Natural killer cell (primary cell): ENCODE data around the gene JARID2. TPM values are rescaled to one million over a fixed set of nuclear protein-coding genes. Genes with fewer than 3 reads are reported as not detected.

Source experiments
- ATAC-seq, 3 donors: fragments of 150-1000 bp in 2 of 3; fragments of 200-7000 bp in 1 of 3; cut with Tn5 transposase; 1 replicate in 1 of 3; 2 replicates in 2 of 3; pipeline ENCODE4 v1.10.0; 2021; ENCODE audit warnings: mild to moderate bottlenecking in 2 of 3, moderate library complexity in 2 of 3
- DNase-seq, 2 donors: peaks; one replicate each; pipeline versions ENCODE4 v3.0.0 to v3.0.0-alpha.2; 2013 to 2021; ENCODE audit warnings: mixed read lengths in 1 of 2
- H3K27ac ChIP-seq: one replicate; pipeline ENCODE4 v1.5.1; 2013; ENCODE audit warnings: mild to moderate bottlenecking, low read length
- H3K27me3 ChIP-seq: one replicate; pipeline ENCODE4 v1.6.1; 2013; ENCODE audit warnings: low read length; ENCODE audit not compliant: control insufficient read depth, insufficient read depth
- H3K36me3 ChIP-seq: one replicate; pipeline ENCODE4 v1.6.1; 2013; ENCODE audit warnings: low read length; ENCODE audit not compliant: control insufficient read depth, insufficient read depth
- H3K4me1 ChIP-seq: one replicate; pipeline ENCODE4 v1.6.1; 2013; ENCODE audit warnings: low read length; ENCODE audit not compliant: control insufficient read depth, insufficient read depth
- H3K4me3 ChIP-seq: one replicate; pipeline ENCODE4 v1.5.1; 2013; ENCODE audit warnings: low read length
- H3K9me3 ChIP-seq: one replicate; pipeline ENCODE4 v1.6.1; 2013; ENCODE audit warnings: low read length; ENCODE audit not compliant: control insufficient read depth, insufficient read depth
- H3K27ac Mint-ChIP-seq, 2 donors: one replicate each; pipeline ENCODE4 v1.8.0; 2022; ENCODE audit warnings: mild to moderate bottlenecking in 2 of 2, mixed read lengths in 2 of 2, moderate library complexity in 1 of 2
- H3K27me3 Mint-ChIP-seq, 2 donors: one replicate each; pipeline ENCODE4 v1.8.0; 2022; ENCODE audit warnings: low read depth in 2 of 2, mixed read lengths in 2 of 2
- H3K36me3 Mint-ChIP-seq: one replicate; pipeline ENCODE4 v1.8.0; 2022; ENCODE audit warnings: mixed read lengths
- H3K4me1 Mint-ChIP-seq, 2 donors: one replicate each; pipeline ENCODE4 v1.8.0; 2022; ENCODE audit warnings: mixed read lengths in 2 of 2
- H3K4me3 Mint-ChIP-seq: one replicate; pipeline ENCODE4 v1.8.0; 2022; ENCODE audit warnings: mild to moderate bottlenecking, moderate library complexity, mixed read lengths
- H3K9me3 Mint-ChIP-seq, 2 donors: one replicate each; pipeline ENCODE4 v1.8.0; 2022; ENCODE audit warnings: mixed read lengths in 2 of 2
- WGBS: methylation state at CpG from one replicate; pipeline ENCODE4 v1.1.7; 2013; ENCODE audit warnings: missing lambda C conversion rate; ENCODE audit not compliant: insufficient coverage; 5-methylcytosine and 5-hydroxymethylcytosine counted together
- intact Hi-C: fragments of 100-400 bp; cut with micrococcal nuclease; formaldehyde crosslinking; loops from one replicate; pipeline ENCODE4 v1.14.2; 2022
- total RNA-seq, 4 donors: library from RNA; stranded (reverse); fragments of 120-200 nt in 1 of 4; gene quantifications; one replicate each; pipeline versions ENCODE4 v1.2.3 to v1.2.4, GENCODE V29; 2013 to 2022
- TF ChIP-seq, protein P1 (sequence below): fragments of 200-600 bp; IDR thresholded peaks from one replicate; pipeline ENCODE4 v1.8.0; 2022; ENCODE audit warnings: antibody characterized with exemption

The JARID2 gene
- total RNA-seq, 3 donors from 2014 or later (not counting 1 experiment from before 2014, with no cell fraction given): 49.9 to 60.9 (median 60.5) TPM

DNA sequence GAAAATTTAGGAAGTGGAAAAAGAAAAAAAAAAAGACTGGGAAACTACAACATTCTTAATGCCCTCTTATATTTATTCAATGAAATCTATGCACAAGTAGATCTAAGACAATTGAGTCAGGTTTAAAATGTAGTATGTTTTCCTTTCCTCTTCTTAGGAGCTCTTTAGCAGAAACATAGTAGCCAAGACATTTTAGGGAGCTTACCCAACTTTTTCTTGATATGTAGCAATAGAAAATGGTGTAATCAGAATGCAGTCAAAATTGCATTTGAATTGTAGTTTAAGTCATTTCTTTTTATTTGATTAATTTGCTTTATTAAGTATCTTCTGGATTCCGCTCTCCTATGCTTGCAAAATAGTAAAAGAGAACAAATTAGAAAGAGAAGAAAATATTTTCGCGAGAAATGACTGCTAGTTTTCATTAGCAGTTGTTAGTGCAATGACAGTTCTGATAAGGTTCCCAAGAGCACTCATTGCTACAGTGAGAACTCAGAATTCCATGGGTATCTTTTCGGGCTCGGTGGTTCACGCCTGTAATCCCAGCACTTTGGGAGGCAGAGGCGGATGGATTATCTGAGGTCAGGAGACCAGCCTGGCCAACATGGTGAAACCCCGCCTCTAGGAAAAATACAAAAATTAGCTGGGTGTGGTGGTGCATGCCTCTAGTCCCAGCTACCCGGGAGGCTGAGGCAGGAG lies 52.2 kb downstream of the JARID2 start:
- Histone ChIP-seq H3K4me1 (peaks cover 66% of the 10 kb centered on the region), H3K27ac (peak overlapping the region; percentile 72), H3K36me3 (no peaks in the 10 kb centered on the region), H3K9me3 (no peaks in the 10 kb centered on the region), H3K27me3 (no peaks in the 10 kb centered on the region), H3K4me3 (no peak overlapping the region)
- ATAC-seq: no peak
- Mint-ChIP-seq H3K27ac (peak overlapping the region; percentile 93 to 94), H3K9me3 (no peaks in the 10 kb centered on the region), H3K4me1 (peaks cover 79 to 82% of the 10 kb centered on the region in 2 donors), H3K27me3 (no peaks in the 10 kb centered on the region), H3K36me3 (no peaks in the 10 kb centered on the region), H3K4me3 (peak overlapping the region; percentile 69)
- intact Hi-C loops: loop anchor here (2.0 to 5.0 kb wide), 3 partner anchors 29 to 64 kb away; no protein-coding TSS in a partner anchor
- DNase-seq: no peak
- WGBS: 97% methylated on average over 9 of the region's 9 CpGs
- TF ChIP-seq, protein P1, sequence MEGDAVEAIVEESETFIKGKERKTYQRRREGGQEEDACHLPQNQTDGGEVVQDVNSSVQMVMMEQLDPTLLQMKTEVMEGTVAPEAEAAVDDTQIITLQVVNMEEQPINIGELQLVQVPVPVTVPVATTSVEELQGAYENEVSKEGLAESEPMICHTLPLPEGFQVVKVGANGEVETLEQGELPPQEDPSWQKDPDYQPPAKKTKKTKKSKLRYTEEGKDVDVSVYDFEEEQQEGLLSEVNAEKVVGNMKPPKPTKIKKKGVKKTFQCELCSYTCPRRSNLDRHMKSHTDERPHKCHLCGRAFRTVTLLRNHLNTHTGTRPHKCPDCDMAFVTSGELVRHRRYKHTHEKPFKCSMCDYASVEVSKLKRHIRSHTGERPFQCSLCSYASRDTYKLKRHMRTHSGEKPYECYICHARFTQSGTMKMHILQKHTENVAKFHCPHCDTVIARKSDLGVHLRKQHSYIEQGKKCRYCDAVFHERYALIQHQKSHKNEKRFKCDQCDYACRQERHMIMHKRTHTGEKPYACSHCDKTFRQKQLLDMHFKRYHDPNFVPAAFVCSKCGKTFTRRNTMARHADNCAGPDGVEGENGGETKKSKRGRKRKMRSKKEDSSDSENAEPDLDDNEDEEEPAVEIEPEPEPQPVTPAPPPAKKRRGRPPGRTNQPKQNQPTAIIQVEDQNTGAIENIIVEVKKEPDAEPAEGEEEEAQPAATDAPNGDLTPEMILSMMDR: no peak

DNA sequence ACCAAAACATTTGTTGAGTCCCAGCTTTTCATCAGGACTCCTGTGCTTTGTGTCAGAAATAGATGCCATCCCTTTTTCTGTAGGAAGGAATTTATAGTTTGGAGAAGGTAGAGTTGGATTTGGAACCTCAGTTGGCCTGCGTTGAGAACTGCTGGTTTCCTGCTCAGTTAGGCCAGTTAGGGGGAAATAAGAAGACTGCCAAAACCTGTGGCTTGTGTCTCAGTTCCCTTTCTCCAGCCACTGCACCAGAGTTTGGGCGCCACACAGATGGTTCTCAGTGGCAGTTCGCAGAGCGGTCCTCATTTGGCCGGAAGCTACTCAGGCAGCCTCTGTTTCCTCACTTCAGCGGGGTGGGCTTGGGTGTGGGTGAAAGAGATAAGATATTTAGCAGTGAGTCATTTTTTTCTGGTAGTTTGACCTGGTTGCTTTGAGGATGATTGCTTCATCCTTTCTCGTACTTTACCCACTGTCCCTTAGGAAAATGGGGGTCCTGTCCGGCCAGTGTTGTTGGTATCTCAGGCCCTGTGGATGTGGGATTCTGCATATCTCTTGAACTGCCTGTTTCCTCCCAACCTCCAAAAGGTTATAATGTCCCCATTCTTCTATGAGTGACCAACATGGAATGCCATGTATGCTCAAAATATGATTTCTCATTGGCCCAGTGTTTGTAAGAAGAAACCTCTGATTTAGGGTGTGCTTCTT lies 53.7 kb downstream of the JARID2 start:
- Histone ChIP-seq H3K36me3 (no peaks in the 10 kb centered on the region), H3K27me3 (no peaks in the 10 kb centered on the region), H3K4me3 (no peak overlapping the region), H3K9me3 (no peaks in the 10 kb centered on the region), H3K27ac (peak overlapping the region; percentile 72), H3K4me1 (peaks cover 65% of the 10 kb centered on the region)
- Mint-ChIP-seq H3K27ac (peak overlapping the region; percentile 93 to 94), H3K27me3 (no peaks in the 10 kb centered on the region), H3K9me3 (no peaks in the 10 kb centered on the region), H3K4me1 (peaks cover 76 to 80% of the 10 kb centered on the region in 2 donors), H3K36me3 (no peaks in the 10 kb centered on the region), H3K4me3 (peak overlapping the region; percentile 71)
- 0% methylated on average over 6 of the region's 8 CpGs for WGBS
- TF ChIP-seq, protein P1: no peak
- peak; percentile 84 to 94 (median 90) for ATAC-seq
- intact Hi-C loops: loop anchor here (2.0 to 5.0 kb wide), 3 partner anchors 27 to 63 kb away; no protein-coding TSS in a partner anchor
- peak; percentile 56 to 65 for DNase-seq

DNA sequence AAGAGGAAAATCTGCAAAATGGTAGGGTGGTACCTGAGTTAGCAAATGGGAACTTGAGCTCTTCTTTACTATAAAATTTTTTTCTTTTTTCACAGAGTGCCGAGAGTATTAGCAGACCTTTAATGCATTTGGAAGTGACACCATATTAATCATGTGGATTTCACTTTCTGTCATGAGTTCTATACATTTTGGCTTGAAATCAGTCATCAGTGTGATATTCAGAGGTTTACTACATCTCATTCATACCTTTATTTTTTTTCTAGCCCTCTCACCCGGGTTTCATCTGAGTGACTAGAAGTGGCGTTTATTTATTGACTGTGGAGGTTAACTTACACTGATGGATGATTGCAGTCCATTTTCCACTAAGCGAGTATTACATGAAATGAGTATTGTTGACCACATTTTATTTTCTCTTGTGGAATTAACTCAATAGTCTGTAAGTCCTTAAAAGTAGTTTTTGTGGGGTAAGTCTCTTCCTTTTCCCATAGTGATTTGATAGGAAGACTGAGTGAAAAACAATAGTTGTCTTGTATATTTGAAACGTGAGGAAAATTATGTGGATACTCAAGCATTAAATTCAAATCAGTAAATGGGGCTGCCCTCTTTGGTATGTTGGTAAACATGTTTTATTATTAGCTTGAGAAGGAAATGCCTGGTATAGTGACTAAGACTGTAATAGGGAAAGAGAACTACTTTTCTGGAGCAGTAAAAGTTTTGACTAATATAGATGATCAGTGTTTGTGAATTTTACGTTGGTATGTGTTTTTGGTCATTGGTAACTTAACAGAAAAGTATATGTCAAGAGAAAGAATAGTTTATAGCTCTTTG lies 55.5 kb downstream of the JARID2 start:
- DNase-seq: no peak
- no peaks in the 10 kb centered on the region for H3K36me3 Mint-ChIP-seq
- Histone ChIP-seq H3K27ac (peak overlapping the region; percentile 72), H3K9me3 (no peaks in the 10 kb centered on the region), H3K36me3 (no peaks in the 10 kb centered on the region), H3K4me1 (peaks cover 75% of the 10 kb centered on the region), H3K4me3 (no peak overlapping the region), H3K27me3 (no peaks in the 10 kb centered on the region)
- no peak for ATAC-seq
- H3K9me3 Mint-ChIP-seq: no peaks in the 10 kb centered on the region
- intact Hi-C loops: no loop called here
- TF ChIP-seq, protein P1: no peak
- no peaks in the 10 kb centered on the region for H3K27me3 Mint-ChIP-seq
- H3K4me1 Mint-ChIP-seq: peaks cover 84 to 88% of the 10 kb centered on the region in 2 donors
- 70% methylated on average over 4 of the region's 6 CpGs for WGBS
- H3K27ac Mint-ChIP-seq: peak overlapping the region; percentile 93 to 94
- H3K4me3 Mint-ChIP-seq: peak overlapping the region; percentile 71
